Gastrocnemius medialis (tissue), 4 donors: ENCODE results near the gene BCAR1.
"Not testable (repeated sequence)": the region's sequence is repeated elsewhere in the genome, so short reads cannot be mapped to it uniquely, and the experiment has no call there.

Experiments
- CTCF ChIP-seq, 5 experiments: fragments of 450-650 bp in 3 of 5; fragments of 200-600 bp in 2 of 5; sonication (generic) in 2 of 5; IDR thresholded peaks in 4 of 5; conservative IDR thresholded peaks in 1 of 5; 1 replicate in 4 of 5; 2 replicates in 1 of 5; pipeline ENCODE4 v1.5.1; 2016 to 2019; ENCODE audit warnings: antibody characterized with exemption in 5 of 5, mild to moderate bottlenecking in 3 of 5, moderate library complexity in 3 of 5
- POLR2A ChIP-seq, 2 donors: fragments of 450-650 bp; IDR thresholded peaks; one replicate each; pipeline ENCODE4 v1.6.1; 2017; ENCODE audit warnings: antibody characterized with exemption in 2 of 2, mild to moderate bottlenecking in 2 of 2, moderate library complexity in 2 of 2

GRCh38 chr16:75204905-75205304 is 46.5 kb downstream of the BCAR1 start:
- TF ChIP-seq CTCF (IDR thresholded peaks at IDR 0.05 in 4 of 5, conservative IDR thresholded peaks at IDR 0.05 in 1 of 5); POLR2A (IDR thresholded peaks at IDR 0.05): not testable (repeated sequence)
